CD4-positive, alpha-beta T cell (primary cell): ENCODE results near the gene ARID1B. TPM values are rescaled to one million over a fixed set of nuclear protein-coding genes. Genes with fewer than 3 reads are reported as not detected.

Experiments used
- ATAC-seq: fragments of 200-7000 bp; cut with Tn5 transposase; one replicate; pipeline ENCODE4 v1.10.0; 2022; ENCODE audit warnings: mild to moderate bottlenecking; ENCODE audit not compliant: poor library complexity
- CTCF ChIA-PET: fragments of 350-600 bp; sonication (Branson Sonifier 250); formaldehyde crosslinking; loops from one replicate; lab custom pipeline; 2021; ENCODE audit warnings: antibody characterized with exemption, inconsistent platforms; lab: Charles Lee
- POLR2A ChIA-PET: fragments of 350-600 bp; sonication (Branson Sonifier 250); formaldehyde crosslinking; loops from one replicate; lab custom pipeline; 2021; ENCODE audit warnings: antibody characterized with exemption, inconsistent platforms; lab: Charles Lee
- DNase-seq, 14 experiments: peaks; one replicate each; pipeline ENCODE4 v3.0.0-alpha.2; 2013 to 2020; ENCODE audit warnings: mixed read lengths in 2 of 14
- H3K27ac ChIP-seq, 2 donors: one replicate each; pipeline versions ENCODE4 v1.5.1 to v1.7.0; 2013; ENCODE audit warnings: low read length in 2 of 2, low read depth in 1 of 2, mild to moderate bottlenecking in 1 of 2
- H3K27me3 ChIP-seq, 2 experiments: 1 replicate in 1 of 2; 2 replicates in 1 of 2; pipeline versions ENCODE4 v1.6.1 to v1.7.0; 2013; ENCODE audit warnings: low read length in 2 of 2, control low read depth in 1 of 2, mild to moderate bottlenecking in 1 of 2, moderate library complexity in 1 of 2; ENCODE audit not compliant: insufficient read depth in 2 of 2, control insufficient read depth in 1 of 2
- H3K36me3 ChIP-seq: one replicate; pipeline ENCODE4 v1.6.1; 2013; ENCODE audit warnings: low read length, control low read depth; ENCODE audit not compliant: insufficient read depth
- H3K4me1 ChIP-seq: one replicate; pipeline ENCODE4 v1.6.1; 2013; ENCODE audit warnings: low read length, control low read depth; ENCODE audit not compliant: insufficient read depth
- H3K4me3 ChIP-seq: one replicate; pipeline ENCODE4 v1.5.1; 2013; ENCODE audit warnings: mild to moderate bottlenecking, low read length, moderate library complexity
- H3K9me3 ChIP-seq, 2 experiments: 1 replicate in 1 of 2; 2 replicates in 1 of 2; pipeline versions ENCODE4 v1.6.1 to v1.7.0; 2013; ENCODE audit warnings: low read length in 2 of 2, mild to moderate bottlenecking in 2 of 2, control low read depth in 1 of 2, moderate library complexity in 1 of 2; ENCODE audit not compliant: control insufficient read depth in 1 of 2, insufficient read depth in 1 of 2
- H3K27ac Mint-ChIP-seq: one replicate; pipeline ENCODE4 v1.8.0; 2020; ENCODE audit warnings: mixed read lengths
- H3K27me3 Mint-ChIP-seq: one replicate; pipeline ENCODE4 v1.8.0; 2021; ENCODE audit warnings: mixed read lengths
- H3K36me3 Mint-ChIP-seq: one replicate; pipeline ENCODE4 v1.8.0; 2021; ENCODE audit warnings: low read depth, mixed read lengths
- H3K4me1 Mint-ChIP-seq: one replicate; pipeline ENCODE4 v1.8.0; 2021; ENCODE audit warnings: low read depth, mixed read lengths
- H3K4me3 Mint-ChIP-seq: one replicate; pipeline ENCODE4 v1.8.0; 2020; ENCODE audit warnings: mild to moderate bottlenecking, mixed read lengths
- H3K9me3 Mint-ChIP-seq: one replicate; pipeline ENCODE4 v1.8.0; 2020; ENCODE audit warnings: mixed read lengths
- CTCF ChIP-seq: fragments of 200-600 bp; IDR thresholded peaks from one replicate; pipeline ENCODE4 v1.8.0; 2022; ENCODE audit warnings: antibody characterized with exemption, mild to moderate bottlenecking
- intact Hi-C, 2 experiments: fragments of 100-400 bp; cut with DNase I in 1 of 2; cut with micrococcal nuclease in 1 of 2; formaldehyde crosslinking; loops; one replicate each; pipeline versions ENCODE4 v1.15.1 to v1.9.0; 2023 to 2025; cut with DNase I, micrococcal nuclease
- total RNA-seq, 174 experiments: library from RNA in 2 of 174; stranded (reverse) in 2 of 174; gene quantifications; one replicate each; pipeline ENCODE4 v1.2.3 and lab custom pipeline; 2021 to 2026

Gene ARID1B
- total RNA-seq, 2 experiments from 2014 or later, result 120 to 125 TPM

- Histone ChIP-seq H3K36me3 (no peaks in the 10 kb centered on the region), H3K27ac (no peak overlapping the region), H3K27me3 (no peaks in the 10 kb centered on the region), H3K9me3 (no peaks in the 10 kb centered on the region), H3K4me3 (no peak overlapping the region), H3K4me1 (peaks cover 21% of the 10 kb centered on the region)
- intact Hi-C loops, result no loop called here
- TF ChIP-seq CTCF, result no peak
- no peaks in the 10 kb centered on the region for H3K9me3 Mint-ChIP-seq
- H3K4me3 Mint-ChIP-seq, result peak overlapping the region; percentile 1
- CTCF ChIA-PET, result interaction anchor here (0.6 kb wide), 1 partner anchor 249 kb away, joined by 4 read pairs; no protein-coding TSS in a partner anchor
- peaks cover 87% of the 10 kb centered on the region for H3K4me1 Mint-ChIP-seq
- H3K27me3 Mint-ChIP-seq, result no peaks in the 10 kb centered on the region
- peaks cover 12% of the 10 kb centered on the region for H3K36me3 Mint-ChIP-seq
- POLR2A ChIA-PET, result no interaction called here
- ATAC-seq, result no peak
- H3K27ac Mint-ChIP-seq, result no peak overlapping the region
- no peak for DNase-seq
Observed at GRCh38 chr6:156925718-156926607, 148.8 kb downstream of the ARID1B start.

- intact Hi-C loops, result no loop called here
- ATAC-seq (no peak), DNase-seq (no peak)
- Histone ChIP-seq H3K4me3 (no peak overlapping the region), H3K27me3 (no peaks in the 10 kb centered on the region), H3K4me1 (peaks cover 22% of the 10 kb centered on the region), H3K36me3 (no peaks in the 10 kb centered on the region), H3K9me3 (no peaks in the 10 kb centered on the region), H3K27ac (no peak overlapping the region)
- Mint-ChIP-seq H3K4me3 (no peak overlapping the region), H3K27me3 (no peaks in the 10 kb centered on the region), H3K27ac (peak overlapping the region; percentile 11), H3K4me1 (peaks cover 90% of the 10 kb centered on the region), H3K9me3 (no peaks in the 10 kb centered on the region), H3K36me3 (peaks cover 12% of the 10 kb centered on the region)
- TF ChIP-seq CTCF, result no peak
- ChIA-PET CTCF (no interaction called here), POLR2A (no interaction called here)
Observed at GRCh38 chr6:156928126-156928525, 150.9 kb downstream of the ARID1B start.

GRCh38 chr6:156928972-156929371, 151.8 kb downstream of the ARID1B start:
- Histone ChIP-seq H3K27me3 (no peaks in the 10 kb centered on the region), H3K4me1 (peaks cover 22% of the 10 kb centered on the region), H3K9me3 (no peaks in the 10 kb centered on the region), H3K4me3 (no peak overlapping the region), H3K27ac (no peak overlapping the region), H3K36me3 (no peaks in the 10 kb centered on the region)
- ATAC-seq (no peak), DNase-seq (no peak)
- Mint-ChIP-seq H3K27me3 (no peaks in the 10 kb centered on the region), H3K4me3 (peak overlapping the region; percentile 13), H3K9me3 (no peaks in the 10 kb centered on the region), H3K36me3 (peaks cover 12% of the 10 kb centered on the region), H3K27ac (peak overlapping the region; percentile 11), H3K4me1 (peaks cover 93% of the 10 kb centered on the region)
- intact Hi-C loops, result no loop called here
- POLR2A ChIA-PET, result interaction anchor here (0.5 kb wide), 1 partner anchor 31 kb away, joined by 4 read pairs; no protein-coding TSS in a partner anchor
- TF ChIP-seq CTCF, result no peak
- CTCF ChIA-PET, result no interaction called here
